Measurements from ENCODE around the gene NPTX1.

Gene NPTX1

GRCh38 chr17:80464486-80464885, 11.9 kb downstream of the NPTX1 start:
- intact Hi-C loops (cut with DNase I), result no loop called here
- DNase-seq, result peak in 1 of 10 donors; percentile 56

- intact Hi-C loops (cut with DNase I), result no loop called here
- no peak for DNase-seq
Measured at GRCh38 chr17:80463784-80464400, 12.5 kb downstream of the NPTX1 start.

GRCh38 chr17:80461528-80462160, 14.8 kb downstream of the NPTX1 start:
- intact Hi-C loops (cut with DNase I), result no loop called here
- DNase-seq, result no peak

DNA sequence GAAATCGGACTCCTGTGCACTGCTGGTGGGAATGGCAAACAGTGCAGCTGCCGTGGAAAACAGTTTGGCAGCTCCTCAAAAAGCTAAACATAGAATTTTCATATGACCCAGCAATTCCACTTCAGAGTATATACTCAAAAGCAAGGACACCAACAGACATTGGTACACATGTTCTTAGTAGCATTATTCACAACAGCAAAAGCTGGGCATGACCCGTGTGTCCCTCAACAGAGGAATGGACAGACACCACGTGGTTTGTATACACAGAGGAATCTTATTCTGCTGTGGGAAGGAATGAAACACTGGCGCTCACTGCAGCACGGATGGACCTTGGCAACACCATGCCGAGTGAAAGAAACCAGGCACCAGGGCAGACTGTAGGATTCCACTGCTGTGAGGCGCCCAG, 16.0 kb downstream of the NPTX1 start:
- intact Hi-C loops (cut with DNase I), result no loop called here
- DNase-seq, result no peak

DNA sequence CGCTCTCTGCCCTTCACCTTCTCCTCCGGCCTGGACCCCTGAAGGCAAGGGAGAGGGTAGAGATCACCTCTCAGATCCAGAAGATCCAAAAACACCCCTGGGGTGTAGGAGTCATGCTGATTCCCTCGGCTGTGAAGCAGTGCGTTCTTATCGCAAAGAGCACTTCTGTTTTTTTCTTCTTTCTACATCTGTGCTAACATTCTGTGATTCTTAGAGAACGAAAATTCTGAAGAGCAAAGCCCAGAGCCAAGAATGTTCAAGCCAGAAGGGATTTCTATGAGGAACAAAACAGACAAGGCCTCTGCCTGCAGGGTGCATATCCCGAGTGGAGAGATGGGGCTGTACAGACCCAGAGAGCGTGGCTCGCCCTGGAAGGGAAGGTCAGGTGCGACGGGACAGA, 17.2 kb downstream of the NPTX1 start:
- intact Hi-C loops (cut with DNase I), result loop anchor here (10.0 kb wide), 1 partner anchor 86 kb away; the partner anchor contains the start of gene RPTOR
- peak in 1 of 10 donors; percentile 5 for DNase-seq

DNA sequence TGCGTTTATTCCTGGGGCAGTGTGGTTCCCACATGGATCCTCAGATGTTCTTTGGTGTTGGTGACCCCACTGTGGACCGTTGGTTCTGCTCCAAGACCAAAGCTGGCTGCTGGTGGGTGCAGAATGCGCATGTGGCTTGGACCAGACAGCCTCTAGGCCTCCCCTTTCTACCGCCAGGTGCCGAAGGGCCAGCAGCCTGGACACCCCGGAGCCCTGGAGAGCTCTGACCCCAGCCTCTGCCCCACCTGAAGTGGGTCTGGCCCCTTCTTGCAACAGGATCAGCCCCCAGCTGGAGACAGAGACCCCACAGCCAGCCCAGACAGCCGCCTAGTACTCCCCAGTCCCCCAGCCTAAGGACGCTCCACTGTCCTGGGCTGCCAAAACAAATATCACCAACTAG, 18.4 kb downstream of the NPTX1 start:
- DNase-seq, result no peak
- intact Hi-C loops (cut with DNase I), result loop anchor here (10.0 kb wide), 1 partner anchor 87 kb away; the partner anchor contains the start of gene RPTOR

DNA sequence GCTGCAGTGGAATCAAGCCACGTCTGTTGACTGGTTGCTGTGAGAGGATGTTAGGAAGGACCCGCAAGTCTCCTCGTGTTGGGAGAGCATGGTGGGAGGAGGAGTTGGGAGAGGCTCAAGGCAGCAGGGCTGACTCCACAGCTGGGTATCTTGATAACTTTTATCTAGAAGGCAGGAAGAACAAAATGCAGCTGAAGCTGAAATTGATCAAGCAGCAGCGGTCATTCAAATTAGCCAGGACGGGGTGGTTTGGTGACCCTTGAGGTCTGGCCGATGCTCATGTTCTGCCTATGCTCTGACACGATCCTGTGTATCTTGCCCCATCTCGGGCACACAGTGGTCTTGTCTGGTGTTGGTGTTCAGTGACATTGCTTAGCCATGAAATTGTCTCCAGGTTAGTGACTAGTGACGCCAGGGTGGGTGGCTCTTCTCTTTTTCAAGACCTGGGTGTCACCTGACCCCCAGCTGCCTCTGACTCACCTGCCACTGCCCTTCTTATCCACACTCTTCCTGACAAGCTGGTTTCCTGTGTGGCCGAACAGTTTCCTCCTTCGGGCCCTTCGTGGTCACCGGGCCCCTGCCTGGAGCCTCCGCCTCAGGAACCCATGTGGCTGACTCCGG, 19.1 kb downstream of the NPTX1 start:
- DNase-seq, result no peak
- intact Hi-C loops (cut with DNase I), result loop anchor here (10.0 kb wide), 1 partner anchor 87 kb away; the partner anchor contains the start of gene RPTOR

- peak in 1 of 10 donors; percentile 86 for DNase-seq
- intact Hi-C loops (cut with DNase I), result loop anchor here (10.0 kb wide), 1 partner anchor 88 kb away; the partner anchor contains the start of gene RPTOR
Measured at GRCh38 chr17:80456465-80457235, 19.8 kb downstream of the NPTX1 start.

- intact Hi-C loops (cut with DNase I), result loop anchor here (2.0 to 10.0 kb wide), 2 partner anchors 41 to 89 kb away; partner anchors contain the start of genes ENDOV and RPTOR
- peak in 2 of 10 donors; percentile 39 to 78 for DNase-seq
Measured at GRCh38 chr17:80455784-80456183, 20.6 kb downstream of the NPTX1 start.

DNA sequence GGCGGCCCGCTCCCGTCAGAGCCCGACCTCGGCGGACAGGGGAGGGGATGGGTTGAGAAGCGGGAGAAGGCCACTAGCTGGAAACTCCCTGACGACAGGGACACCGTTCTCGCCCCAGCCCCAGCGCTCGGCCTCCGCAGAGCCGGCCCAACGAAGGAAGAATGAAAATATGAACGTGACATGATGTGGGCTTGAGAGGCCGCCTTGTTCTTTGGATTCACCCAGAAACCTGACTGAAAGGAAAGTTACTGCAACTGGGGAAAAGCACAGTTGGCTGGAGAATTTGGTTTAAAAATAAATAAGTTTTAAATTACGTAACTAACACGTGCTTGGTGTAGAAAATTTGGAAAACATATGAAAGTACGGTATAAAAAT, 21.1 kb downstream of the NPTX1 start:
- DNase-seq, result peak in 1 of 10 donors; percentile 89
- intact Hi-C loops (cut with DNase I), result loop anchor here (2.0 to 10.0 kb wide), 2 partner anchors 41 to 89 kb away; partner anchors contain the start of genes ENDOV and RPTOR

- intact Hi-C loops (cut with DNase I), result loop anchor here (2.0 to 10.0 kb wide), 2 partner anchors 40 to 90 kb away; partner anchors contain the start of genes ENDOV and RPTOR
- DNase-seq, result peak; percentile 92 to 100 (median 96)
Measured at GRCh38 chr17:80454557-80455335, 21.7 kb downstream of the NPTX1 start.

DNA sequence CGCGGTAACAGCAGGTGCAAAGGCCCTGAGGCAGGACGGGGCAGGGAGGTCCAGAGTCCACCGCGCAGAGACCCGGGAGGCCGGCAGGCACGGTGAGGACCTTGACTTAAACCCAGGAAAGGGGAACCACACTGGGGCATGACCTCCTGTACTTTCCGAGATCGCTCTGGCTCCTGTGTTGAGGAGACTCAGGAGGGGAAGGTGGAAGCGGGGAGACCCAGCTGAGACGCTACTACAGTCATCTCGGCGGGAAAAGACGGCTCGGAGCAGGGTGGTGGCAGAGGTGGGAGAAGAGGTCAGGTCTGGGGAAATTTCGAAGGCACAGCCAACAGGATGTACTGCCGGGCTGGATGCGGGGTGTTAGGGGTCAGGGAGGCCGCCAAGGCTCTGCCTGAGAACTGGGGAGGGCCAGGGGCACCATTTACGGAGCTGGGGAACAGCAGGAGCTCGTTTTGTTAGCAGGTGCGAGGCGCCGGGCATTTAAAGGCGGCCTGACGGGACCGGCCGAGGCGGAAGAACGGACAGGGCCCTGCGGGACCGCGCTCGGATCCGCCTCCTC, 22.3 kb downstream of the NPTX1 start:
- DNase-seq, result peak in 1 of 10 donors; percentile 41
- intact Hi-C loops (cut with DNase I), result loop anchor here (2.0 to 10.0 kb wide), 2 partner anchors 39 to 91 kb away; partner anchors contain the start of genes ENDOV and RPTOR

DNA sequence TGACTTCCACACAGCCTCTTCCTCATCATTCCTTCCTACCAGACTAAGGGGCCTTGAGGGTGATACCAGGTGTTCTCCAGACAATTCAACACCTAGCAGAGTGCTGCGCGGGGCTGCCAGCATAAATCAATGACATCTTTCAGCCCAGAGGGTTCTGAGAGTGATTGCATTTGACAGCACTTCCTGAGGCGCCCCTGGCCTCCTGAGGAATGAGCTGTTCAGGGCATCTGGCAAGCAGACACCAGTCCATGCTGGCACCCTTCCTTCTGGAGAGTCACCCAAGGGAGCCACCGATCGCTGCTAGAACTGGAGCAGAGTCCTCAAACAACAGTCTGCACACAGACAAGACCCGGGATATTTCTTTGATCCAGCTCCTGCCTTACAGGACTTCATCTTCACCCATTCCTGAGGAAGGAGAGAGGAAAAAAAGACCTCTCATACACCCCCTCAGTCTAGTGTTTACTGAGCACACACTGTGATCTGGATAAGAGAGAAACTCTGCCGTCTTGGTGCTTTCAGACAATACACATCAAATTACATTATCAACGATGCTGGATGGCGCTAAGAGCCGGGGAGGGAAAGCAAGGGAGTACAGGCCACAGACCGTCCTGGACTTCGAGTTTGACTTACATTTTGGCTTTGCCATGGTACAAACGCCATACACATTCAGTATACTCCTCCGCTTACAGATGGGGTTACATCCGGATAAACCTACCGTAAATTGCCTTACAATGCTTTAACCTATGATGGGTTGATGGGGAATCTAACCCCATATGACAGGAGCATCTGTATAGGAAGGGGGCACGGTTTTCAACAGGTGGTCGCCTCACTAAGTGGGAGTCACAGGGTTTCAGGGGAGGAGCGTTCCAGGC, 23.0 kb downstream of the NPTX1 start:
- intact Hi-C loops (cut with DNase I), result loop anchor here (10.0 kb wide), 1 partner anchor 91 kb away; the partner anchor contains the start of gene RPTOR
- DNase-seq, result no peak

- no peak for DNase-seq
- intact Hi-C loops (cut with DNase I), result loop anchor here (10.0 kb wide), 1 partner anchor 92 kb away; the partner anchor contains the start of gene RPTOR
Measured at GRCh38 chr17:80452173-80452915, 24.1 kb downstream of the NPTX1 start.

GRCh38 chr17:80451104-80451775, 25.2 kb downstream of the NPTX1 start:
- DNase-seq, result no peak
- intact Hi-C loops (cut with DNase I), result loop anchor here (10.0 kb wide), 1 partner anchor 94 kb away; the partner anchor contains the start of gene RPTOR

GRCh38 chr17:80449930-80450576, 26.4 kb downstream of the NPTX1 start:
- intact Hi-C loops (cut with DNase I), result loop anchor here (10.0 kb wide), 1 partner anchor 95 kb away; the partner anchor contains the start of gene RPTOR

More at GRCh38 chr17:80449930-80450576, 26.4 kb downstream of the NPTX1 start:
- DNase-seq, result peak in 5 of 10 donors; percentile 51 to 94 (median 70)

All from posterior cingulate gyrus (tissue), 11 donors.